OCI-LY7 (cell line): ENCODE measurements around the gene LLGL1.

Experiments
- CTCF ChIP-seq: fragments of 200-600 bp; sonication (generic); conservative IDR thresholded peaks from 2 replicates; pipeline ENCODE4 v1.5.1; 2014; ENCODE audit warnings: mild to moderate bottlenecking, antibody characterized with exemption, low read length, moderate library complexity, mixed read lengths
- EZH2phosphoT487 ChIP-seq: fragments of 200-600 bp; sonication (generic); IDR thresholded peaks from 2 replicates; pipeline ENCODE4 v1.6.1; 2018; ENCODE audit warnings: low read depth, borderline replicate concordance, mild to moderate bottlenecking, mixed run types, antibody characterized with exemption, low read length, moderate library complexity, mixed read lengths

- TF ChIP-seq CTCF: no peak
- no peak for TF ChIP-seq EZH2phosphoT487
Observed at GRCh38 chr17:18277076-18277475, 51.6 kb downstream of the LLGL1 start.
